HEK293 (cell line): ENCODE data around the gene CLSTN1.

Experiments used
- CTCF ChIA-PET: fragments of 350-600 bp; formaldehyde crosslinking; extraction: SDS; loops from one replicate; lab custom pipeline; 2021; ENCODE audit warnings: antibody characterized with exemption; lab: Yijun Ruan, JAX
- POLR2A ChIA-PET: fragments of 300-600 bp; formaldehyde crosslinking; extraction: SDS; loops from one replicate; lab custom pipeline; 2020; ENCODE audit warnings: antibody characterized with exemption, inconsistent platforms; lab: Yijun Ruan, JAX
- H3K27ac ChIP-seq: fragments of 200-500 bp; sonication (Bioruptor generic); 2 replicates; pipeline ENCODE4 v1.5.1; 2014; ENCODE audit warnings: low read depth, low read length, control low read depth, inconsistent platforms; ENCODE audit errors: extremely low read depth
- H3K36me3 ChIP-seq, 2 experiments: fragments of 200-500 bp in 1 of 2; sonication (Bioruptor generic) in 1 of 2; 1 replicate in 1 of 2; 2 replicates in 1 of 2; pipeline ENCODE4 v1.5.1; 2014 to 2017; ENCODE audit warnings: inconsistent platforms in 2 of 2, low read length in 2 of 2; ENCODE audit not compliant: control insufficient read depth in 2 of 2, insufficient read depth in 1 of 2
- H3K4me1 ChIP-seq: fragments of 200-500 bp; sonication (Bioruptor generic); 2 replicates; pipeline ENCODE4 v1.5.1; 2014; ENCODE audit warnings: mild to moderate bottlenecking, low read length, inconsistent platforms; ENCODE audit not compliant: control insufficient read depth, insufficient read depth
- H3K4me3 ChIP-seq: 2 replicates; pipeline ENCODE4 v1.5.1; 2011; ENCODE audit warnings: low read depth, mild to moderate bottlenecking, control low read depth, low read length, moderate library complexity
- H3K9me3 ChIP-seq: fragments of 200-500 bp; sonication (Bioruptor generic); 2 replicates; pipeline ENCODE4 v1.5.1; 2014; ENCODE audit warnings: low read depth, low read length, inconsistent platforms; ENCODE audit not compliant: control insufficient read depth, insufficient read depth
- KLF16 ChIP-seq: fragments of 450-650 bp; formaldehyde crosslinking; IDR thresholded peaks from 2 replicates; pipeline ENCODE4 v1.5.1; 2017; ENCODE audit warnings: missing biosample characterization, missing genetic modification characterization
- KLF17 ChIP-seq: fragments of 450-650 bp; formaldehyde crosslinking; IDR thresholded peaks from 2 replicates; pipeline ENCODE4 v1.5.1; 2016; ENCODE audit warnings: missing biosample characterization, missing genetic modification characterization
- PRDM6 ChIP-seq: fragments of 450-650 bp; formaldehyde crosslinking; IDR thresholded peaks from 2 replicates; pipeline ENCODE4 v1.5.1; 2017; ENCODE audit warnings: missing biosample characterization, missing genetic modification characterization
- WT1 ChIP-seq: fragments of 450-650 bp; formaldehyde crosslinking; IDR thresholded peaks from 2 replicates; pipeline ENCODE4 v1.5.1; 2016; ENCODE audit warnings: missing biosample characterization, missing genetic modification characterization
- ZBTB48 ChIP-seq: fragments of 450-650 bp; formaldehyde crosslinking; IDR thresholded peaks from 2 replicates; pipeline ENCODE4 v1.5.1; 2016; ENCODE audit warnings: missing biosample characterization, missing genetic modification characterization
- ZNF133 ChIP-seq: fragments of 450-650 bp; formaldehyde crosslinking; IDR thresholded peaks from 2 replicates; pipeline ENCODE4 v1.5.1; 2016; ENCODE audit warnings: missing biosample characterization, missing genetic modification characterization
- ZNF146 ChIP-seq: fragments of 450-650 bp; formaldehyde crosslinking; IDR thresholded peaks from 2 replicates; pipeline ENCODE4 v1.5.1; 2016; ENCODE audit warnings: missing biosample characterization, missing genetic modification characterization
- ZNF148 ChIP-seq: fragments of 450-650 bp; formaldehyde crosslinking; IDR thresholded peaks from 2 replicates; pipeline ENCODE4 v1.5.0; 2017; ENCODE audit warnings: missing biosample characterization, missing genetic modification characterization, borderline replicate concordance
- ZNF169 ChIP-seq: fragments of 450-650 bp; formaldehyde crosslinking; IDR thresholded peaks from 2 replicates; pipeline ENCODE4 v1.5.1; 2016; ENCODE audit warnings: missing biosample characterization, missing genetic modification characterization
- ZNF202 ChIP-seq: fragments of 450-650 bp; formaldehyde crosslinking; IDR thresholded peaks from 2 replicates; pipeline ENCODE4 v1.5.1; 2016; ENCODE audit warnings: missing biosample characterization, missing genetic modification characterization, borderline replicate concordance
- ZNF248 ChIP-seq: fragments of 450-650 bp; formaldehyde crosslinking; IDR thresholded peaks from 2 replicates; pipeline ENCODE4 v1.5.1; 2017; ENCODE audit warnings: missing biosample characterization, missing genetic modification characterization
- ZNF366 ChIP-seq: fragments of 450-650 bp; formaldehyde crosslinking; conservative IDR thresholded peaks from 2 replicates; pipeline ENCODE4 v1.5.1; 2016; ENCODE audit warnings: missing biosample characterization, missing genetic modification characterization
- ZNF433 ChIP-seq: fragments of 450-650 bp; formaldehyde crosslinking; IDR thresholded peaks from 2 replicates; pipeline ENCODE4 v1.5.1; 2016; ENCODE audit warnings: missing biosample characterization, missing genetic modification characterization, low read depth
- ZNF510 ChIP-seq: fragments of 450-650 bp; formaldehyde crosslinking; IDR thresholded peaks from 2 replicates; pipeline ENCODE4 v1.5.1; 2018; ENCODE audit warnings: mild to moderate bottlenecking, missing genetic modification characterization, missing biosample characterization; ENCODE audit not compliant: insufficient replicate concordance
- ZNF529 ChIP-seq: fragments of 450-650 bp; formaldehyde crosslinking; IDR thresholded peaks from 2 replicates; pipeline ENCODE4 v1.5.1; 2017; ENCODE audit warnings: missing genetic modification characterization, missing biosample characterization; ENCODE audit not compliant: insufficient replicate concordance
- ZNF549 ChIP-seq: fragments of 450-650 bp; IDR thresholded peaks from 2 replicates; pipeline ENCODE4 v1.5.1; 2018; ENCODE audit warnings: missing biosample characterization, missing genetic modification characterization, mild to moderate bottlenecking, inconsistent platforms, moderate library complexity
- ZNF558 ChIP-seq: fragments of 450-650 bp; formaldehyde crosslinking; IDR thresholded peaks from 2 replicates; pipeline ENCODE4 v1.5.1; 2016; ENCODE audit warnings: missing biosample characterization, missing genetic modification characterization
- ZNF561 ChIP-seq: fragments of 450-650 bp; IDR thresholded peaks from 2 replicates; pipeline ENCODE4 v1.5.1; 2018; ENCODE audit warnings: missing biosample characterization, missing genetic modification characterization, borderline replicate concordance
- ZNF654 ChIP-seq: fragments of 450-650 bp; formaldehyde crosslinking; IDR thresholded peaks from 2 replicates; pipeline ENCODE4 v1.5.1; 2016; ENCODE audit warnings: low read depth, missing biosample characterization, missing genetic modification characterization
- ZNF660 ChIP-seq: fragments of 450-650 bp; IDR thresholded peaks from 2 replicates; pipeline ENCODE4 v1.5.1; 2018; ENCODE audit warnings: missing biosample characterization, mild to moderate bottlenecking, missing genetic modification characterization
- ZNF707 ChIP-seq: fragments of 450-650 bp; formaldehyde crosslinking; IDR thresholded peaks from 2 replicates; pipeline ENCODE4 v1.5.1; 2016; ENCODE audit warnings: missing biosample characterization, missing genetic modification characterization
- TF ChIP-seq, protein P1 (sequence below): fragments of 450-650 bp; formaldehyde crosslinking; IDR thresholded peaks from 2 replicates; pipeline ENCODE4 v1.5.1; 2016; ENCODE audit warnings: missing biosample characterization, missing genetic modification characterization

The CLSTN1 gene

GRCh38 chr1:9852004-9852403, 28.2 kb upstream of the CLSTN1 start:
- Histone ChIP-seq H3K4me3 (no peak overlapping the region), H3K4me1 (peaks cover 3% of the 10 kb centered on the region; the same call in 1 of the 2 replicates), H3K9me3 (no peaks in the 10 kb centered on the region)
- ChIA-PET CTCF (interaction anchor here (0.7 to 2.6 kb wide), 4 partner anchors 14 to 68 kb away, joined by 3 to 8 read pairs (median 5); no protein-coding TSS in a partner anchor), POLR2A (interaction anchor here (0.6 kb wide), 2 partner anchors 10 to 97 kb away, joined by 3 to 4 read pairs; no protein-coding TSS in a partner anchor)
- TF ChIP-seq KLF16 (tag by site-specific recombination) (no peak), ZNF433 (tag by site-specific recombination) (no peak), ZNF654 (tag by site-specific recombination) (no peak), PRDM6 (tag by site-specific recombination) (no peak), ZNF549 (tag by site-specific recombination) (no peak), ZNF146 (no peak)
- TF ChIP-seq, all 188 proteins: peak for 0
- peaks cover 0 to 4% of the 10 kb centered on the region in 2 experiments; a peak in 1 of 3 replicates for H3K36me3 ChIP-seq
- no peak overlapping the region for H3K27ac ChIP-seq

DNA sequence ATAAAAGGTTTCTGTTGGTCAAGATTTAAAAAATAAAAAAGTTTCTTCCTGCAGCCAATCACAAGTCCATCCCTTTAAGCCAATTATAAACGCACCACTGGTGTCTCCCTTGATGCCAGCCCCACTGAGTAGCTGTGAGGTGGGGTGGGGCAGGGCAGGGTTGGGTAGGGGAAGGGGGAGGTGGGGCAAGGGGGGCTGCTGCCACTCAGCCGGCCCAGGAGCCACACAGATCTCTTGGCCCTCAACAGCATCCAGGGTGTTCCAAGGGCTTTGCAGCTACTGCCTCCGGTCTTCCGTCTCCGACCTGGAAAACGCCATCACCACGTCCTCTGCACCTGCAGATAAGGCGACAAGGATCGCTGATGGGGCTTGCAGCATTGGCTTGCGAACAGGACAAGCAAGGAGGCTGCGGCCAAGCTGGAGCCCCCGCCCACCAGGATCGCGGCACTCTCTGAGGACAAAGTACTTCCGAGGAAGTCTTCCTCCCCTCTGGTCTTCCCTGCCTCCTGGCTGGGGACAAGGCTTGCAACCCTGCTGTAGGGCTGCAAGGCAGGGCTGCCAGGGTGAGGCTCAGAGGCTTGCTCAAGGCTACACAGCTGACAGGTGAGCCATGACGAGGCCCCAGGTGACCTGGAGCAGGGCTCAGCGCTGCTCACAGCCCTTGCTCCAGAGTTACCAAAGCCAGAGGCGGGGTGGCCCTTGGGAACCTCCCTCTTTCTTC, 26.8 kb upstream of the CLSTN1 start:
- Histone ChIP-seq H3K9me3 (no peaks in the 10 kb centered on the region), H3K27ac (no peak overlapping the region), H3K36me3 (peaks cover 0 to 4% of the 10 kb centered on the region in 2 experiments; a peak in 1 of 3 replicates), H3K4me1 (peaks cover 7% of the 10 kb centered on the region), H3K4me3 (no peak overlapping the region)
- CTCF ChIA-PET, result interaction anchor here (0.6 to 2.1 kb wide), 2 partner anchors 17 to 578 kb away, joined by 4 to 8 read pairs; no protein-coding TSS in a partner anchor
- TF ChIP-seq, protein P1, sequence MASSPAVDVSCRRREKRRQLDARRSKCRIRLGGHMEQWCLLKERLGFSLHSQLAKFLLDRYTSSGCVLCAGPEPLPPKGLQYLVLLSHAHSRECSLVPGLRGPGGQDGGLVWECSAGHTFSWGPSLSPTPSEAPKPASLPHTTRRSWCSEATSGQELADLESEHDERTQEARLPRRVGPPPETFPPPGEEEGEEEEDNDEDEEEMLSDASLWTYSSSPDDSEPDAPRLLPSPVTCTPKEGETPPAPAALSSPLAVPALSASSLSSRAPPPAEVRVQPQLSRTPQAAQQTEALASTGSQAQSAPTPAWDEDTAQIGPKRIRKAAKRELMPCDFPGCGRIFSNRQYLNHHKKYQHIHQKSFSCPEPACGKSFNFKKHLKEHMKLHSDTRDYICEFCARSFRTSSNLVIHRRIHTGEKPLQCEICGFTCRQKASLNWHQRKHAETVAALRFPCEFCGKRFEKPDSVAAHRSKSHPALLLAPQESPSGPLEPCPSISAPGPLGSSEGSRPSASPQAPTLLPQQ, result no peak
- TF ChIP-seq ZNF549 (tag by site-specific recombination), result no peak
- TF ChIP-seq ZNF202, result no peak
- TF ChIP-seq ZNF510 (tag by site-specific recombination), result no peak
- no peak for TF ChIP-seq ZNF248 (tag by site-specific recombination)
- TF ChIP-seq ZNF366 (tag by site-specific recombination), result no peak
- TF ChIP-seq ZNF169 (tag by site-specific recombination), result no peak
- TF ChIP-seq ZNF558 (tag by site-specific recombination), result no peak
- no peak for TF ChIP-seq ZNF148 (tag by site-specific recombination)
- TF ChIP-seq WT1 (tag by site-specific recombination), result no peak
- no peak for TF ChIP-seq KLF17 (tag by site-specific recombination)
- no peak for TF ChIP-seq ZNF660 (tag by site-specific recombination)
- TF ChIP-seq ZNF146, result no peak
- TF ChIP-seq ZBTB48 (tag by site-specific recombination), result no peak
- TF ChIP-seq ZNF561, result no peak
- no peak for TF ChIP-seq ZNF133 (tag by site-specific recombination)
- TF ChIP-seq ZNF529, result no peak
- no peak for TF ChIP-seq PRDM6 (tag by site-specific recombination)
- TF ChIP-seq ZNF707 (tag by site-specific recombination), result no peak
- POLR2A ChIA-PET, result no interaction called here
